Effector memory CD8-positive, alpha-beta T cell (primary cell): ENCODE results near the gene ACOX3.
"Not testable (repeated sequence)": the region's sequence is repeated elsewhere in the genome, so short reads cannot be mapped to it uniquely, and the experiment has no call there.

Source experiments
- ATAC-seq: fragments of 150-1000 bp; cut with Tn5 transposase; replicated peaks from 2 replicates; pipeline ENCODE4 v1.10.0; 2021; ENCODE audit warnings: mild to moderate bottlenecking, moderate library complexity
- DNase-seq, 3 experiments: peaks; one replicate each; pipeline ENCODE4 v3.0.0; 2021
- H3K27ac Mint-ChIP-seq, 2 donors: one replicate each; pipeline ENCODE4 v1.8.0; 2022; ENCODE audit warnings: mild to moderate bottlenecking in 2 of 2, mixed read lengths in 2 of 2, moderate library complexity in 2 of 2
- H3K27me3 Mint-ChIP-seq, 2 donors: one replicate each; pipeline ENCODE4 v1.8.0; 2022; ENCODE audit warnings: mixed read lengths in 2 of 2
- H3K36me3 Mint-ChIP-seq: one replicate; pipeline ENCODE4 v1.8.0; 2022; ENCODE audit warnings: mild to moderate bottlenecking, moderate library complexity, mixed read lengths; ENCODE audit not compliant: insufficient read depth
- H3K4me1 Mint-ChIP-seq, 2 donors: one replicate each; pipeline ENCODE4 v1.8.0; 2022; ENCODE audit warnings: low read depth in 2 of 2, mixed read lengths in 2 of 2
- H3K4me3 Mint-ChIP-seq, 2 donors: one replicate each; pipeline ENCODE4 v1.8.0; 2022; ENCODE audit warnings: mild to moderate bottlenecking in 2 of 2, mixed read lengths in 2 of 2, moderate library complexity in 2 of 2
- H3K9me3 Mint-ChIP-seq, 2 donors: one replicate each; pipeline ENCODE4 v1.8.0; 2022; ENCODE audit warnings: mixed read lengths in 2 of 2

ACOX3 gene

GRCh38 chr4:8346838-8347605, 93.5 kb downstream of the ACOX3 start:
- Mint-ChIP-seq H3K27ac (no peak overlapping the region), H3K4me3 (no peak overlapping the region), H3K9me3 (no peaks in the 10 kb centered on the region), H3K27me3 (peaks cover 11 to 69% of the 10 kb centered on the region in 2 donors), H3K36me3 (no peaks in the 10 kb centered on the region), H3K4me1 (no peaks in the 10 kb centered on the region)
- no peak for ATAC-seq
- DNase-seq: no peak

GRCh38 chr4:8345946-8346814, 94.3 kb downstream of the ACOX3 start:
- ATAC-seq (no peak), DNase-seq (no peak)
- Mint-ChIP-seq H3K27me3 (peaks cover 16 to 76% of the 10 kb centered on the region in 2 donors), H3K4me1 (no peaks in the 10 kb centered on the region), H3K27ac (no peak overlapping the region), H3K4me3 (no peak overlapping the region), H3K9me3 (no peaks in the 10 kb centered on the region), H3K36me3 (no peaks in the 10 kb centered on the region)

DNA sequence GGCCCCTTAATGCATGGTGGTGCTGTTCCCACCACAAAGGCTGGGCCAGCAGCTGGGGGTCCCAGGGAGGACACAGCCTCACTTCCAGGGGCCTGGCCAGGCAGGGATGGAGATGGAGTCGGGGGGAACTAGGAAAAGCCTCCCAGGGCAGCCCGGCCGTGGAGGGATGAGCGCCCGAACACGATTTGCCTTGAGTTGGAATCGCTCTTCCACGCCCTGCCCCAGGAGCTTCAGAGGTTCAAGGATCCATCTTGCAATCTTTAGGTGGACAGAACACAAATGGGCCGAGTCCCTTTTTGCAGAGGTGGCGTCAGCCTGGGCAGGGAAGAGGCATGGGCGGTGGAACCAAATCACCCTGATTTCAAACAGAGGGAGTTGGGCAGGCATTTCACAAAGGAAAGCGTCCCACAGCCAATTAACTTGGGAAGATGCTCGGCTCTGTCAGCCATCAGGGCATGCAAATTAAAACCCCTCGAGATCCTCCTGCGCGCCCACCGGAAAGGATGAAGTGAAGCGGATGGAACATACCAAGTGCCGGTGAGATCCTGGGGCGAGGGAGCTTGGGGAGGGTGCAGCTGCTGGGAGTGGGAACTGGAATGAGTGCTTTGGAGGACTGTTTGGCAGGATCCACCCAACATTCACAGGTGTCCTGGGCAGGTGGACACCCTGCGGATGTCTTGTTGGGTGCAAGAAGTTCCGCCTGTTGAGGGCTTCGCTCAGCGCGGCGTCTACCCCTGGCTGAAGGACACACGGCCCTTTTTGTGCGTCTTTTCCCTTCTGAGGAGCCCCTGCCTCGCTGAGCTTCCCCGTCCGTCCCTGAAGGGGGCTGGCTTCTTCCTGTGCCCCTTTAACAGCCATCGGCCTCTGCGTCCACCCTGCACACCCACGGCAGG, 95.2 kb downstream of the ACOX3 start:
- no peaks in the 10 kb centered on the region for H3K36me3 Mint-ChIP-seq
- H3K27ac Mint-ChIP-seq: no peak overlapping the region
- H3K9me3 Mint-ChIP-seq: no peaks in the 10 kb centered on the region
- H3K4me3 Mint-ChIP-seq: no peak overlapping the region
- no peaks in the 10 kb centered on the region for H3K4me1 Mint-ChIP-seq
- ATAC-seq (no peak), DNase-seq (no peak)
- H3K27me3 Mint-ChIP-seq: peaks cover 16 to 73% of the 10 kb centered on the region in 2 donors

DNA sequence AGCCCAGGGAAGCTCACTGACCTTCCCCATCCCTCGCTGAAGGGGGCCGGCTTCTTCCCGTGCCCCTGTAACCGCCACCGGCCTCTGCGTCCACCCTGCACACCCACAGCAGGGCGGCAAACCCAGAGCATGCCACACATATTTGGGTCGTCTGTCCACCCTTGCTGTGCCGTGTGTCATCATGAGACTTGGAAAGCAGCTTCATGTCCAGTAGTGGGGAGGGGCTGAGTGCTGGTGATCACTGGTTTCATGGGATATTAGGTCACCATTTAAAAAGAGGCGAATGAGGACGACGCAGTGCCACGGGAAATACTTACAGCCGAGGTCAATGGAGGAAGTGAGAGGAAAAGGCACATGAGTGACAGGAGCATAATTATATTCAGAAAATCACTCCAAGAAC, 96.1 kb downstream of the ACOX3 start:
- Mint-ChIP-seq H3K27me3 (peaks cover 16 to 66% of the 10 kb centered on the region in 2 donors), H3K27ac (no peak overlapping the region), H3K9me3 (no peaks in the 10 kb centered on the region), H3K4me1 (no peaks in the 10 kb centered on the region), H3K36me3 (no peaks in the 10 kb centered on the region), H3K4me3 (no peak overlapping the region)
- DNase-seq (no peak), ATAC-seq (no peak)

- ATAC-seq (no peak), DNase-seq (no peak)
- Mint-ChIP-seq H3K27me3 (peaks cover 16 to 64% of the 10 kb centered on the region in 2 donors), H3K27ac (no peak overlapping the region), H3K9me3 (no peaks in the 10 kb centered on the region), H3K4me1 (no peaks in the 10 kb centered on the region), H3K4me3 (no peak overlapping the region), H3K36me3 (no peaks in the 10 kb centered on the region)
Measured at GRCh38 chr4:8343967-8344331, 96.6 kb downstream of the ACOX3 start.

- no peaks in the 10 kb centered on the region for H3K36me3 Mint-ChIP-seq
- DNase-seq (no peak), ATAC-seq (no peak)
Measured at GRCh38 chr4:8343262-8343966, 97.1 kb downstream of the ACOX3 start.

DNA sequence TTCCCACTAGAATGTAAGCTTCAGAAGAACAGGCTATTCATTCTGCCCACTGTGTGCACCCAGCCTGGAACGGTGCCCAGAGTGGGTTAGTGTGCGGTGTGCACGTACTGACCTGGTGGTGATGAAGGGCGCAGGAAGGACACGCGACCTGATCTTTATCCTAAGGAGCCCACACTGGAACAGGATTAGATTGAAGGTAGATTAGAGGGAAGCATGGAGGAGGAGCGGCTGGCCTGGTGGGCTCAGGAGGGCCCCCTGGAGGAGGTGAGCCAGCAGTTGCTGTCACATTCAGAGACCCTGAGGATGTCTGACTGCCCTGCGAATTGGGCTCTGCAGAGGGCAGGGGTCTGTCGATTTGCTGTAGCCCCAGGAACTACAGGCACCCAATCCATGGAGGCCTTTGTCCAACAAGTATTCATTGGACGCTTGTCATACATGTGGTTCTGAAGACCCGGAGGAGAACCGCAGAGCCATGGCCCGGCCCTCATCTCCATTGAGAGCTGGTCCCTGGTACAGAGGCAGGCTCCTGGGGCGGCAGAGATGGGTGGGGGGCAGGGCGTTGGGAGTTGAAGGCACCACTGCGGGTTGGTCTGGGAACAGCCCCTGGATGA, 97.8 kb downstream of the ACOX3 start:
- Mint-ChIP-seq H3K4me3 (no peak overlapping the region), H3K27ac (no peak overlapping the region), H3K27me3 (peaks cover 16 to 58% of the 10 kb centered on the region in 2 donors), H3K9me3 (no peaks in the 10 kb centered on the region), H3K4me1 (no peaks in the 10 kb centered on the region), H3K36me3 (no peaks in the 10 kb centered on the region)
- ATAC-seq (no peak), DNase-seq (no peak)

More at GRCh38 chr4:8343262-8343966, 97.1 kb downstream of the ACOX3 start:
- peaks cover 16 to 64% of the 10 kb centered on the region in 2 donors for H3K27me3 Mint-ChIP-seq
- no peaks in the 10 kb centered on the region for H3K9me3 Mint-ChIP-seq
- no peak overlapping the region for H3K4me3 Mint-ChIP-seq
- no peaks in the 10 kb centered on the region for H3K4me1 Mint-ChIP-seq
- no peak overlapping the region for H3K27ac Mint-ChIP-seq

DNA sequence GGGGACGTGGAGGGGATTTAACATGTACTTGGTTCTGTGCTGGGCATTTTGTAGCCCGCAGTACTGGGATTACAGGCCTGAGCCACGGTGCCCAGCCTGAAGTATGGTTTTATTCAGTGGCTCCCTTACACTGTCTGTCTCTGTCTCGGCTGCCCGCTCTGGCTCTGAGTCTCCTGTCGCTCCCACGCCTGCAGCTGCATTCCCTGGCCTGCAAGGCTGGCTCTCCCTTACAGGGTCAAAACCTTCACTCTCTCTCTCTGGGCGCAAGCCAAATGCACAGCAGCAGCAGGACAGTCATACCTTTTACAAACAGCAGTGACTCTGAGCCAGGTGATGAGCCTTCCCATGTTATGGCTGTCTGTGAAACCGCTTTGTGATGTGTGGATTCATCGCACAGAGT, 98.8 kb downstream of the ACOX3 start:
- H3K27me3 Mint-ChIP-seq: peaks cover 19 to 57% of the 10 kb centered on the region in 2 donors
- no peaks in the 10 kb centered on the region for H3K4me1 Mint-ChIP-seq
- H3K27ac Mint-ChIP-seq: no peak overlapping the region
- H3K36me3 Mint-ChIP-seq: no peaks in the 10 kb centered on the region
- no peak overlapping the region for H3K4me3 Mint-ChIP-seq
- H3K9me3 Mint-ChIP-seq: no peaks in the 10 kb centered on the region
- no peak for ATAC-seq
- DNase-seq: no peak

DNA sequence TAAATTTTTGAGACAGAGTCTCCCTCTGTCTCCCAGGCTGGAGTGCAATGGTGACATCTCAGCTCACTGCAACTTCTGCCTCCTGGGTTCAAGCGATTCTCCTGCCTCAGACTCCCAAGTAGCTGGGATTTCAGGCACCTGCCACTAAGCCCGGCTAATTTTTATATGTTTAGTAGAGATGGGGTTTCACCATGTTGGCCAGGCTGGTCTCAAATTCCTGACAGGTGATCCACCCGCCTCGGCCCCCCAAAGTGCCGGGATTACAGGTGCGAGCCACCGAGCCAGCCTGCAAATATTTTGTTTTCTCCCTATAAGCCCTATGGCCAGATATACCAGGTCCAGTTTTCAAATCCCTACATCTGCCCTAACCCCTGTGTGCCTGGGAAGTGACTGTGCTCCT, 99.2 kb downstream of the ACOX3 start:
- peaks cover 18 to 56% of the 10 kb centered on the region in 2 donors for H3K27me3 Mint-ChIP-seq
- ATAC-seq, H3K4me3 Mint-ChIP-seq: not testable (repeated sequence)

DNA sequence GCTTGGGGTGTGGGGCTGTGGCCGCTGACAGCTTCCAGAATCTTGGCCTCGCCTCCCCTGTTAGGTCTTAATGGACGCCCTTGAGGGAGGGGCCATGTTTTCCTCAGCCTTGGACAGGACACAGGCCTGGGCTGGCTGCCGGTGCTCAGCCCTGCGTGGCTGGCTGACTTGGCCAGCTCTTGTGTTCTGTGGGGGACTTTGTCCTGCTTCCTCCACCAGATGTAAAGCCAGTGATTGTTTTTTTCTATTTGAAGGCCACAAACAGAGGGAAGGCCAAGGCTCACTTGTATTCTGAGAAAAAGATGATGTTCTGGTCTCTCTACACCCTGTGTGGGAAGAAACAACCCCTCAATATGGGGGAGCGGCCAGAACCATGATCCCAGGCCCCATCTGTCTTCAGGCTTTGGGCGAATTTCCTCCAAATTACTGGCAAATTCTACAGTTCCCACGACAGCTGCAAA, 99.7 kb downstream of the ACOX3 start:
- H3K9me3 Mint-ChIP-seq: peaks cover 0 to 1% of the 10 kb centered on the region in 2 donors

More for the DNA sequence above, 99.2 kb downstream of the ACOX3 start:
- not testable (repeated sequence) for H3K36me3 Mint-ChIP-seq, H3K27ac Mint-ChIP-seq, DNase-seq, H3K9me3 Mint-ChIP-seq, H3K4me1 Mint-ChIP-seq

GRCh38 chr4:8338351-8338961, 102.1 kb downstream of the ACOX3 start:
- H3K36me3 Mint-ChIP-seq: no peaks in the 10 kb centered on the region
- H3K27me3 Mint-ChIP-seq: peaks cover 12 to 41% of the 10 kb centered on the region in 2 donors
- H3K4me1 Mint-ChIP-seq: no peaks in the 10 kb centered on the region
- no peak overlapping the region for H3K27ac Mint-ChIP-seq
- no peak for DNase-seq
- H3K9me3 Mint-ChIP-seq: peaks cover 0 to 1% of the 10 kb centered on the region in 2 donors
- ATAC-seq: no peak
- no peak overlapping the region for H3K4me3 Mint-ChIP-seq

More for the DNA sequence above, 99.7 kb downstream of the ACOX3 start:
- no peaks in the 10 kb centered on the region for H3K4me1 Mint-ChIP-seq
- H3K27ac Mint-ChIP-seq: no peak overlapping the region
- no peaks in the 10 kb centered on the region for H3K36me3 Mint-ChIP-seq
- DNase-seq (no peak), ATAC-seq (no peak)
- H3K27me3 Mint-ChIP-seq: peaks cover 13 to 51% of the 10 kb centered on the region in 2 donors
- no peak overlapping the region for H3K4me3 Mint-ChIP-seq
